Bone marrow (tissue), 2 donors: ENCODE measurements around the gene SNAP29.
"Not testable (repeated sequence)": the region's sequence is repeated elsewhere in the genome, so short reads cannot be mapped to it uniquely, and the experiment has no call there.

Experiments used
- DNase-seq, 2 donors: peaks; one replicate each; lab custom pipeline; 2025; lab: John Stamatoyannopoulos, UW

Gene SNAP29

DNA sequence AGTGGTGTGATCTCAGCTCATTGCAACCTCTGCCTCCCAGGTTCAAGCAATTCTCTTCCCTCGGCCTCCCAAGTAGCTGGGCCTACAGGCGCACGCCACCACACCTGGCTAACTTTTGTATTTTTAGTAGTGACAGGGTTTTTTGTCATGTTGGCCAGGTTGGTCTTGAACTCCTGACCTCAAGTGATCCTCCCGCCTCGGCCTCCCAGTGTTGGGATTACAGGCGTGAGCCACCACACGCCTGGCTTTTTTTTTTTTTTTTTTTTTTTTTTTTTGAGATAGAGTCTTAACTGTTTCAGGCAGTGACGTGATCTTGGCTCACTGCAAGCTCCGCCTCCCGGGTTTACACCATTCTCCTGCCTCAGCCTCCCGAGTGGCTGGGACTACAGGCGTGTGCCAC lies 71.6 kb downstream of the SNAP29 start:
- not testable (repeated sequence) for DNase-seq

- no peak for DNase-seq
Observed at GRCh38 chr22:20931126-20931654, 72.4 kb downstream of the SNAP29 start.

- DNase-seq: no peak
Observed at GRCh38 chr22:20933910-20934309, 75.1 kb downstream of the SNAP29 start.

DNA sequence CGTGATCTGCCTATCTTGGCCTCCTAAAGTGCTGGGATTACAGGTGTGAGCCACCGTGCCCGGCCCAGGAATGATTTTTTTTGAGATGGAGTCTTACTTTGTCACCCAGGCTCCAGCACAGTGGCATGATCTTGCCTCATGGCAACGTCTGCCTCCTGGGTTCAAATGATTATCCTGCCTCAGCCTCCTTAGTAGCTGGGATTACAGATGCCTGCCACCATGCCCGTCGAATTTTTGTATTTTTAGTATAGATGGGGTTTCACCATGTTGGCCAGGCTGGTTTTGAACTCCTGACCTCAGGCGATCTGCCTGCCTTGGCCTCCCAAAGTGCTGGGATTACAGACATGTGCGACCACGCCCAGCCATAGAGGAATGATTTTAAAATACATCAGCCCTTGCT lies 76.2 kb downstream of the SNAP29 start:
- not testable (repeated sequence) for DNase-seq

GRCh38 chr22:20935780-20936539 lies 77.2 kb downstream of the SNAP29 start:
- DNase-seq: not testable (repeated sequence)

GRCh38 chr22:20937031-20937793 lies 78.4 kb downstream of the SNAP29 start:
- DNase-seq: no peak

- DNase-seq: no peak
Observed at GRCh38 chr22:20937794-20938671, 79.2 kb downstream of the SNAP29 start.

DNA sequence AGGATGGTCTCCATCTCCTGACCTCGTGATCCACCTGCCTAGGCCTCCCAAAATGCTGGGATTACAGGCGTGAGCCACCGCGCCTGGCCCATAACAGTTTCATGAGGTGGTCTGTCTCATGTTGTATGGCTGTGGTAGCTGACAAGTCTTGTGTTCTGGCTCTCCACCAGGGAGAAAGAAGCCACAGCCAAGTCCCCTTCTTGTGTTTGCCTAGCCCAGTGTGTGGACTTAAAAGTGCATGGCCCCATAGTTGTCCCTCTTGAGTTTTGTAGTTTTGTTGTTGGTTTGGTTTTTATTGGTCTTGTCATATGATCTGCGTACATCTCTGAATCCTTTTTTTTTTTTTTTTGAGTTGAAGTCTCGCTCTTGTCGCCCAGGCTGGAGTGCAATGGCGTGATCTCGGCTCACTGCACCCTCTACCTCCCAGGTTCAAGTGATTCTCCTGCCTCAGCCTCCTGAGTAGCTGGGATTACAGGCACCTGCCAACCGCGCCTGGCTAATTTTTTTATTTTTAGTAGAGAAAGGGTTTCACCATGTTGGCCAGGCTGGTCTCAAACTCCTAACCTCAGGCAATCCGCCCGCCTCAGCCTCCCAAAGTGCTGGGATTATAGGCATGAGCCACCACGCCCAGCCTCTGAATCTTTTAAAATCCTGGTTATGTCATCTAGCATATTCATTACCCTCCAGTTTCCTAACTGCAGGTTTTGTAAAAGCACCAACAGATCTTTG lies 80.8 kb downstream of the SNAP29 start:
- not testable (repeated sequence) for DNase-seq

GRCh38 chr22:20940186-20940651 lies 81.4 kb downstream of the SNAP29 start:
- no peak for DNase-seq
